GM23248 (cell line): ENCODE results near the gene RCAN2.
"Not testable (repeated sequence)": the region's sequence is repeated elsewhere in the genome, so short reads cannot be mapped to it uniquely, and the experiment has no call there.

Source experiments
- EZH2 ChIP-seq: fragments of 200-600 bp; sonication (generic); IDR thresholded peaks from 2 replicates; pipeline ENCODE4 v1.6.1; 2018; ENCODE audit warnings: antibody characterized with exemption, mild to moderate bottlenecking; ENCODE audit not compliant: insufficient read depth, poor library complexity, severe bottlenecking
- EZH2phosphoT487 ChIP-seq: fragments of 200-600 bp; sonication (generic); IDR thresholded peaks from 2 replicates; pipeline ENCODE4 v1.6.1; 2018; ENCODE audit warnings: antibody characterized with exemption, moderate library complexity, mild to moderate bottlenecking, low read depth; ENCODE audit not compliant: insufficient read depth

- not testable (repeated sequence) for TF ChIP-seq EZH2, EZH2phosphoT487
Measured at GRCh38 chr6:46387728-46388127, 103.5 kb downstream of the RCAN2 start.
